SU-DHL-6 (cell line): ENCODE data around the gene RPL22L1.
"Not testable (repeated sequence)": the region's sequence is repeated elsewhere in the genome, so short reads cannot be mapped to it uniquely, and the experiment has no call there.

Experiments used
- H2AFZ ChIP-seq: fragments of 200-600 bp; sonication (generic); 2 replicates; pipeline ENCODE4 v1.6.1; 2014; ENCODE audit warnings: low read depth, mild to moderate bottlenecking, moderate library complexity, mixed read lengths, antibody characterized with exemption, low read length; ENCODE audit not compliant: severe bottlenecking
- H3F3A ChIP-seq: fragments of 200-600 bp; shearing (Covaris generic); 2 replicates; pipeline ENCODE4 v1.6.0; 2016; ENCODE audit warnings: antibody characterized with exemption, mild to moderate bottlenecking; ENCODE audit not compliant: insufficient read depth
- H3K27ac ChIP-seq: fragments of 200-600 bp; sonication (generic); 2 replicates; pipeline ENCODE4 v1.5.1; 2016; ENCODE audit warnings: low read depth, mild to moderate bottlenecking, low read length, moderate library complexity, mixed read lengths
- H3K27me3 ChIP-seq: fragments of 200-600 bp; sonication (generic), shearing (Covaris generic); 2 replicates; pipeline ENCODE4 v1.6.0; 2014; ENCODE audit warnings: mild to moderate bottlenecking, low read length
- H3K36me3 ChIP-seq: fragments of 200-600 bp; sonication (generic); 2 replicates; pipeline ENCODE4 v1.6.1; 2014; ENCODE audit warnings: mild to moderate bottlenecking, low read length, mixed read lengths
- H3K4me2 ChIP-seq: fragments of 300-600, 200-600 bp; shearing (Covaris generic), sonication (generic); 2 replicates; pipeline ENCODE4 v1.6.0; 2014; ENCODE audit warnings: low read length, low read depth, mild to moderate bottlenecking; ENCODE audit not compliant: poor library complexity, severe bottlenecking
- H3K4me3 ChIP-seq: fragments of 200-600 bp; sonication (generic); 2 replicates; pipeline ENCODE4 v1.5.1; 2014; ENCODE audit warnings: antibody characterized with exemption, low read length, mild to moderate bottlenecking, mixed read lengths; ENCODE audit not compliant: insufficient read depth, poor library complexity, severe bottlenecking
- H3K79me2 ChIP-seq: fragments of 200-600 bp; sonication (generic); 2 replicates; pipeline ENCODE4 v1.6.1; 2014; ENCODE audit warnings: mild to moderate bottlenecking, low read length, moderate library complexity; ENCODE audit not compliant: insufficient read depth
- H3K9ac ChIP-seq: fragments of 200-600 bp; sonication (generic); 2 replicates; pipeline ENCODE4 v1.7.0; 2014; ENCODE audit warnings: mild to moderate bottlenecking, low read length
- H3K9me2 ChIP-seq: fragments of 200-600 bp; sonication (generic); replicated peaks from 2 replicates; pipeline ENCODE4 v1.6.1; 2014; ENCODE audit warnings: low read length; ENCODE audit not compliant: insufficient read depth
- H3K9me3 ChIP-seq: fragments of 200-600 bp; sonication (generic); 2 replicates; pipeline ENCODE4 v1.6.1; 2014; ENCODE audit warnings: low read length, mixed read lengths; ENCODE audit not compliant: insufficient read depth
- H4K20me1 ChIP-seq: fragments of 200-600 bp; sonication (generic); 2 replicates; pipeline ENCODE4 v1.6.1; 2014; ENCODE audit warnings: low read depth, mild to moderate bottlenecking, antibody characterized with exemption, low read length, moderate library complexity, mixed read lengths
- CTCF ChIP-seq: fragments of 200-600 bp; sonication (generic); IDR thresholded peaks from one replicate; pipeline ENCODE4 v1.5.1; 2017; ENCODE audit warnings: antibody characterized with exemption, mild to moderate bottlenecking, low read length, moderate library complexity; ENCODE audit not compliant: insufficient read depth, poor library complexity, severe bottlenecking
- EZH2phosphoT487 ChIP-seq: fragments of 200-600 bp; sonication (generic), shearing (Covaris generic); conservative IDR thresholded peaks from 2 replicates; pipeline ENCODE4 v1.6.1; 2018; ENCODE audit warnings: mild to moderate bottlenecking, antibody characterized with exemption, low read length, moderate library complexity, mixed read lengths

The RPL22L1 gene

GRCh38 chr3:170903123-170903522, 33.1 kb upstream of the RPL22L1 start:
- H3K79me2 ChIP-seq, result no peaks in the 10 kb centered on the region
- TF ChIP-seq CTCF, result no peak
- no peak for TF ChIP-seq EZH2phosphoT487
- no peaks in the 10 kb centered on the region for H3K36me3 ChIP-seq
- H3K27ac ChIP-seq, result no peak overlapping the region
- H3K4me2 ChIP-seq, result no peak overlapping the region
- H3K9me2 ChIP-seq, result no peaks in the 10 kb centered on the region
- H3K9me3 ChIP-seq, result no peaks in the 10 kb centered on the region
- no peak overlapping the region for H3K4me3 ChIP-seq
- no peak overlapping the region for H3K9ac ChIP-seq
- H3F3A ChIP-seq, result no peaks in the 10 kb centered on the region
- no peaks in the 10 kb centered on the region for H4K20me1 ChIP-seq
- H3K27me3 ChIP-seq, result no peaks in the 10 kb centered on the region
- H2AFZ ChIP-seq, result no peak overlapping the region

GRCh38 chr3:170899455-170899854, 29.5 kb upstream of the RPL22L1 start:
- H4K20me1 ChIP-seq, result no peaks in the 10 kb centered on the region
- TF ChIP-seq CTCF (no peak), EZH2phosphoT487 (no peak)
- H3K36me3 ChIP-seq, result no peaks in the 10 kb centered on the region
- no peak overlapping the region for H2AFZ ChIP-seq
- no peak overlapping the region for H3K4me2 ChIP-seq
- no peaks in the 10 kb centered on the region for H3K9me2 ChIP-seq
- no peak overlapping the region for H3K4me3 ChIP-seq
- H3K9ac ChIP-seq, result no peak overlapping the region
- no peak overlapping the region for H3K27ac ChIP-seq
- no peaks in the 10 kb centered on the region for H3K9me3 ChIP-seq
- H3K27me3 ChIP-seq, result no peaks in the 10 kb centered on the region
- no peaks in the 10 kb centered on the region for H3K79me2 ChIP-seq
- H3F3A ChIP-seq, result no peaks in the 10 kb centered on the region

GRCh38 chr3:170897978-170898377, 28.0 kb upstream of the RPL22L1 start:
- Histone ChIP-seq H3K9me2 (no peaks in the 10 kb centered on the region), H3K9ac (no peak overlapping the region), H4K20me1 (no peaks in the 10 kb centered on the region), H3K4me2 (no peak overlapping the region), H3K9me3 (no peaks in the 10 kb centered on the region), H3K36me3 (no peaks in the 10 kb centered on the region), H3K4me3 (no peak overlapping the region), H2AFZ (no peak overlapping the region), H3K27ac (no peak overlapping the region), H3K27me3 (no peaks in the 10 kb centered on the region), H3F3A (no peaks in the 10 kb centered on the region), H3K79me2 (no peaks in the 10 kb centered on the region)
- TF ChIP-seq EZH2phosphoT487, result no peak
- no peak for TF ChIP-seq CTCF

- H3K9me3 ChIP-seq, H3K4me2 ChIP-seq, H3K9ac ChIP-seq, H3K9me2 ChIP-seq, H3K36me3 ChIP-seq, H4K20me1 ChIP-seq, H2AFZ ChIP-seq, H3K27ac ChIP-seq, H3K27me3 ChIP-seq, H3F3A ChIP-seq, H3K4me3 ChIP-seq, H3K79me2 ChIP-seq: not testable (repeated sequence)
These were observed 27.2 kb upstream of the RPL22L1 start for GRCh38 chr3:170897199-170897598.
